HL-60/S4 treated with retinoic acid at 250 ng/mL for 4 days and 3 days (cell line): ENCODE measurements around the gene FLRT2.

Source experiments
- in situ Hi-C: fragments of 300-500 bp; cut with MboI; formaldehyde crosslinking; loops from 2 replicates; pipeline ENCODE4 v1.7.0; 2022; ENCODE audit warnings: low sequenced_read_pairs

Gene FLRT2, protein sequence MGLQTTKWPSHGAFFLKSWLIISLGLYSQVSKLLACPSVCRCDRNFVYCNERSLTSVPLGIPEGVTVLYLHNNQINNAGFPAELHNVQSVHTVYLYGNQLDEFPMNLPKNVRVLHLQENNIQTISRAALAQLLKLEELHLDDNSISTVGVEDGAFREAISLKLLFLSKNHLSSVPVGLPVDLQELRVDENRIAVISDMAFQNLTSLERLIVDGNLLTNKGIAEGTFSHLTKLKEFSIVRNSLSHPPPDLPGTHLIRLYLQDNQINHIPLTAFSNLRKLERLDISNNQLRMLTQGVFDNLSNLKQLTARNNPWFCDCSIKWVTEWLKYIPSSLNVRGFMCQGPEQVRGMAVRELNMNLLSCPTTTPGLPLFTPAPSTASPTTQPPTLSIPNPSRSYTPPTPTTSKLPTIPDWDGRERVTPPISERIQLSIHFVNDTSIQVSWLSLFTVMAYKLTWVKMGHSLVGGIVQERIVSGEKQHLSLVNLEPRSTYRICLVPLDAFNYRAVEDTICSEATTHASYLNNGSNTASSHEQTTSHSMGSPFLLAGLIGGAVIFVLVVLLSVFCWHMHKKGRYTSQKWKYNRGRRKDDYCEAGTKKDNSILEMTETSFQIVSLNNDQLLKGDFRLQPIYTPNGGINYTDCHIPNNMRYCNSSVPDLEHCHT

DNA sequence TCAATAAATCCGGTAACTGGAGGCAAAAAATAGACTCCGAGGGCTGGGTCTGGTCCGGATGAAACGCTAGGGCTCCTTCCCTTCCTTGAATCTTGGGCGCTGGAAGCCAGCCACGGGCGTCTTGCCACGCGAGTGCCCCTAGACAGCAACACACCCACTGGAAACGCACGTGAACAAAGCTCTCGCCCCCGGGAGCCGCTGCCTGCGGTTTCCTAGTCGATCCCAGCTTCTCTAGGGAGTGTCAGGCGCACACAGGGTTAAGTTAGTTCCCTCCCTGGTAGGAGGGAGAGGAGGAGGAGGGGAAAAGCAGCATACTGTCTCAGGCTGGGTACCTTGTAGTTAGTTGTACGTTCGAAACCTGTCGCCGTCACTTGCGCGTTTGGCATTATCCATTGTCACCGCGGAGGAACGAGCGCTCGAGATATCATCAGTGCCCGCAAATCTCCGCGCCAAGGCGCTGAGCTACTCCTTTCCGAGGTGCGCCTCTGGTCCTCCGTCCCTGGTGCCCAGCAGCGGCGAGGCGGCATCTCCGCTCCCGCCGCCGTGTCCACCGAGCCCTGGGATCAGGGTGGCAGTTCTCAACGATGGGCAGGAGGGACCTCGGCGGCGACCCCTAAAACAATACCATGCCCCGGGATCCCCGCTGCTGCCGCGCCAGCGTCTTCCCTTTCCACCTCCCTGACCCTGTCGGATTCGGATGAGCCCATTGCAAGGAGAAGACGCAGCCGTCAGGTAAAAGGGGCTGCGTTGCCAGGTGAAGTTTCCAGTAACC, at the start of gene FLRT2:
Gene FLRT2 (plus strand): TSS at position 342 of the 772 bp plus-strand sequence. CDS start 91,371 bp downstream, outside the sequence.
- in situ Hi-C loops = no loop called here

DNA sequence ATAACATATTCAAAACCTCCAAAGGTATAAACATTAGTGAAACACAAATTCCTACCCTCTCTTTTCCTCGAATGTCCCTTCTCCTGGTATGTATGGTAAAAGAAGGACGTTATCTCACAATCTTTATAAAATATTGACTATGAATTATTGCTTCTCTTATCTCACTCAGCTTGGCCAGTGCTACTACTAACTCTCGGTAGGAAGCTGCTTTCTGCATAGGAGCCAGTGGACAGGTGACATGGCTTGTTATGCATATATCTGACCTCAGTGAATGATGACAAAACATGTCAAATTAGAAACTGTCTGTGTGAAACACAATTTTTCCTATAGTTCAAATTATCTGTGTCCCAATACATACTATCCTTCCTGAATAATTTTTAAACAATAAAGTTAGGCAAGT, 48.5 kb upstream of the FLRT2 start:
- in situ Hi-C loops = no loop called here

DNA sequence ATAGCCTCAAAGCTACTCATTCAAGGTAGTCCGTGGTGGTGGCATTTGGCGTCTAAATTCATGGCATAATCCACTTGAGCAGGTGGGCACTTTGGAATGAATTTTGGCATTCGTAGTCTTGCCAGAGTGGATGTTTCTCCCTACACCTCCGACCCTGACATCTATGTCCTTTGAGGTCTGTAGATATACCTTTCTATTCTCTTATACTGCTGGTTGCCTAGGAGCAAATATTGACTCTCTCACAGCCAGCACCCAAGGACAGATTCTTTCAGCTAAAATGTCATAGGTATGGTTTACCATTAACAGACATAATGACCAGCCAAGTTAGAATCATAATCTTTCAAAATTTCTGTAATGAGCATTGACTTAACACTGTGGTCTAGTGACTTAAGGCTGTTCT, 47.4 kb upstream of the FLRT2 start:
- in situ Hi-C loops = no loop called here

DNA sequence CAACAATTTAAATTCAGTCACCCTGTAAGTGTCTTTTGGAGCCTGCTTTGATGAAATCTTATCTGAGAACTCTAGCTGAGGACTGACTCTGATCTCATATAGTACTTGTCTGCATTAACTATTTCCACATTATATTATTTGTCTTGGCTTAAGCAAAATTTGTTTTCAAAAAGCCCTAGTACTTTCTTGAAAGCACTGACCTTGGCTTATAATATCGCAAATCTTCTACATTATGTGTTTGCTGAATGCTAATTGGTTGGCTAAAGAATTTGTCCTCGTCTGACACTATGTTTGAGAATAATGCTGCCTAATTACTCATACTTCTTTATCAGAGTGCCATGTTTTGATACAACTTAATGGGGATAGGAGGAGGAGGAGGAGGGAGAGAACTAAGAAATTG, 46.9 kb upstream of the FLRT2 start:
- in situ Hi-C loops = no loop called here

DNA sequence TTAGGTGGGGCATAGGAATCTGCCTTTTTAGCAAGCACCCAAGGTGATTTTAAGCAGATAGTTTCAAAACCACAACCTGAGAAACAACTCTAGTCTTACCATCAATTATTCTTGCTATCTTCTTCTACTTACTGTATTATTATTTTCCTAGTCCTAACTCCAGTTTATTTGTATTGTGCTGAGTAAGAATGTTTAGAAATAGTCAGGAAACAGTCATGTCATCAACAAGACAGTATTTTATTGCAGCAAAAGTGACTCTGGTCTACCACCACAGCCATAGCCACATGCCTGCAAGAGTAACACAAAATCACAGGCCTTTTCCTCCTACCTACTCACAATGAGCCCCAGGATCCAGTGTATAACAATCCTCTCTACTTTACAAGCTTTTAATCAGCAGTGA, 46.3 kb upstream of the FLRT2 start:
- in situ Hi-C loops = no loop called here

DNA sequence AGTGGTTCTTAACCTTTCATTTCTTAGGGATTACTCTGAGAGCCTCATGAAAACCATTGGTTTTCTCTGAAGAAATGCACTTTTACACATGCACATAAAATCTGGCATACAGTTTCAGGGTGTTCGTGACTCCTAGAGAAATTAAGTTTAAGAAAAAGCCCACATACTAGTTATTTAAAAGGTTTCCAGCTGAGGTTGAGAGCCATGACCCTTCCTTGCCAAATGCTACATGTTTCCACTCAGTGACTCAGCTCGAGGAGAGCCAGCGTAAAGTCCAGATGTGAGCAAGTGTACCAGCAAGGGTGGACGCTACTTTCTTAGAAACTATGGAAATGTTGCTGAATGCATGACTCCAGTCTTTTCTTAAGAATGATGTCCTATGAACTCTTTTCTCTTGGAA, 42.7 kb upstream of the FLRT2 start:
- in situ Hi-C loops = no loop called here

DNA sequence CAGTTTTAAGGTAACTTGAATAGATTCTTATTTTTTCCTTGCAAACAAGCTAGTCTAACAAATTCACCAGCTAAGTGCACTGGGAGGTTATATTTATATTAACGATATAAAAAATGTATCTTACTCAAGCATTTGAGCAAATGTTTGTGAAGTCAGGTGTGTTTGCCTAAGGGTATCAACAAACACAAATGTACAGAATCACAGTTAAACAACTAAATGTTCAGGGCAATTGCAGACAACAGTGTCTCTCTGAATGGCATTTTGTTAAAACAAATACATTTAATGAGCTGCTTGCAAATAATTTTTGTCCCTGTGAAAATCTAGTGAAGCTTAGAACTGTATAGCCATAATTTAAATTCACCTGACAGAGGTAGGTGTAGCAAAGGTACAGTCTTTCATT, 28.2 kb upstream of the FLRT2 start:
- in situ Hi-C loops = no loop called here

DNA sequence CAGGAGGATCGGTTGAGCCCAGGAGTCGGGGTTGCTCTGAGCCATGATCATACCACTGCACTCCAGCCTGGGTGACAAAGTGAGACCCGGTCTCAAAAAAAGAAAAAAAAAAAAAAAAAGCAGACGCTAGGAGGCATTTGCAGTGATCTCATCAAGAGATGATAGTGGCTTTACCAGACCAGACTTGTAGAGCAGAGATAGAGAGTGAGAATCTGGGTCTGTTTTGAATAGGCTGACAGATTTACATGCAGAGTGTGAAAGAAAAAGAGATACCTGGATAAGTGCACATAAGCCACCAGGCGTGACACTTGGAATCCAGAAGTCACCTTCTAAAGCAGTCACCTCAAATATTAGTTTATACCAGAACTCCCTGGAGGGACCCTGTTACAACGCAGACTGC, 21.1 kb upstream of the FLRT2 start:
- in situ Hi-C loops = no loop called here

DNA sequence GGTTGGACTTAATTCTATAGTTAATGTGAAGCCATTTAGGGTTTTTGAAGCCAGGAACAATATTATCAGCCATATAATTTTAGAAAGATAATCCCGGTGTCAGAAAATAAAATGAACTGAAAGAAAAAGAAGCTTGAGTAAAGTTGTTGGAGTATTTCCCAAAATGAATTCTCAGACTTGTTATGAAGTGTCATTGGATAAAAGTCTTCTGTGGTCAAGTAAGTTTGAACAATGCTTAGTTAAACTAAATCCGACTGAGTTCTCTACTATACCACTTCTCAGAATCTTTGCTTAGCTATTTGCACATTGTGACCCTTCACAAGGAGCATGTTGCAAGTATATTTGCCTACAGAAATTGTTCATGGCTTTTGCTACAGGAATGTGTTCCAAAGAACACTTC, 17.5 kb upstream of the FLRT2 start:
- in situ Hi-C loops = no loop called here

DNA sequence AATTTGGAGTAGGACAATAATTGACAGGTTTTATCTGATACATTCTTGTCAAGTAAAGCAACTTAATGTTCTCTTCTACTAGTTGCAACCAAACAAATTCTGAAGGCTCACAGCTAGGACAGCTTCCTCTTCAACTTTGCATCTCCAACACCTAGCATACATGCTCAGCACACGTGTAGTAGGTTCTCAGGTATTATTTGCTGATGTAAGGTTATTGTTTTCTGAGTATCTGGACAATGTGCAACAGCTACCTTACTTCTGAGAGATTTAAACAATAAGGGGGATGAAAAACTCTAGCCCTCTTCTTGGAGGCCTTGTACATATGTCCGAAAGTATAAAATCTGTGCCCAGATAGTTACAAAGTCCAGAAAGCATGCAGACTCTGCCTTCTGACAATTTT, 15.5 kb upstream of the FLRT2 start:
- in situ Hi-C loops = no loop called here

DNA sequence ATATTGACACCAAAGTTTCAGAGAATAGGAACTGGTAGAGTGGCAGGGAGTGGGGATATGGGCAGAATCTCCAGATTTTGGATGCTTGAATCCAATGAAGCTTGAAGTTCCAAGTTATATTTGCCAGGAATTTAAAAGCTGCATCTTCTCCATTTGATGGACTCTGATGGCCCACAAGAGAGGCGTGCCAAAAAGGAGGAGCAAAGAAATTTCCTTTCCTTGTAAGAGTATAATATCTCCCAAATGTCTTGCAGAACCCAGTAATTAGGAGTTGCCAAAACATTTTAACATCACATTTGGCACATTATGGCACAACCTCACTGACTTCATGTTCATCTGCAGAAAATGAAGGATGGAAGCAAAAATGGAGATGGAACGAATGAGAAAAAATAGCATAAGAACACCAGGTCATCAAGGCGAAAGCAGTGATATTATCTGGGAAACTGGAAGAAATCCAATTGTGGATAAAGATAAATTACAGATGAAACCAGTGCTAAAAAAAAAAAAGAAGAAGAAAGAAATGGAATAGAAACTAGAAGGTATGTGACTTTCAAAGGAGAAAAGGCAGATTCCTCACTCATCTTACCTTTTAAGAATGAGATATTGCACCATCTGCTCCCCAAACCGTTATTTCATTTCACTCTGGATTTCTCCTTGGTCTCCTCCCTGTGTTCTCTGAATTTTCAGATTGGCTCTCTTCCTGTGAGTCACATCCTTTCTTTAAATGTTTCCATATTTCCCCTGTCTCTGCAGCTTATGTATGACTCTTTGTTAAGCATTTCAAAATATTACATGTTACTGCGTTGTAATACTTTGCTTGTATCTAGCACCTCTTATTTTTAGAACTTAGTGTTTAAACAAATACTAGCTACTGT, 13.5 kb upstream of the FLRT2 start:
- in situ Hi-C loops = no loop called here

DNA sequence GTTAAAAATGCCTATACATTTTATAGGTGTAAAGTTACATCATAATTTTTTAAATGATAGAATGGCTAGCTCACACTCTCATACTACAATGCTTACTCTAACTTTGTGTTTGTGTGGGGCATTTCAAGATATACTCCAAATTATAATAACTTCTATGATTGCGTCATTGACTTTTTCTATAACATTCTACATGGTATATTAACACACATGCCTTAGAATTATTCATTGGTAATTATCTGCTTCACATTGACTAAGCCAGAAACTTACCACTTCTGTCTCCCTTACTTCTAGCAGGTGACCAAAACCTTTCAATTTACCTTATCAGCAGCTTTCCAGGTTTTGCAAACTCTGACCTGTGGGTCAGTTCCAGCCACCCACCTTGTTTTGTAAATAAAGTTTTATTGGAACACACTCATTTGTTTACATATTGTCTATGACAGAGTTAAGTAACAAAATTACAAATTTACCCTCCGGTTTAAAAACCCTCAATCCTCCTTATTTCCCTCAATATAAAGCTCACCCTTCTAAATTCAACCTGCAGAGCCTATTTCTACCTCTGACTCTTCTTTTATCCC, 12.7 kb upstream of the FLRT2 start:
- in situ Hi-C loops = no loop called here

DNA sequence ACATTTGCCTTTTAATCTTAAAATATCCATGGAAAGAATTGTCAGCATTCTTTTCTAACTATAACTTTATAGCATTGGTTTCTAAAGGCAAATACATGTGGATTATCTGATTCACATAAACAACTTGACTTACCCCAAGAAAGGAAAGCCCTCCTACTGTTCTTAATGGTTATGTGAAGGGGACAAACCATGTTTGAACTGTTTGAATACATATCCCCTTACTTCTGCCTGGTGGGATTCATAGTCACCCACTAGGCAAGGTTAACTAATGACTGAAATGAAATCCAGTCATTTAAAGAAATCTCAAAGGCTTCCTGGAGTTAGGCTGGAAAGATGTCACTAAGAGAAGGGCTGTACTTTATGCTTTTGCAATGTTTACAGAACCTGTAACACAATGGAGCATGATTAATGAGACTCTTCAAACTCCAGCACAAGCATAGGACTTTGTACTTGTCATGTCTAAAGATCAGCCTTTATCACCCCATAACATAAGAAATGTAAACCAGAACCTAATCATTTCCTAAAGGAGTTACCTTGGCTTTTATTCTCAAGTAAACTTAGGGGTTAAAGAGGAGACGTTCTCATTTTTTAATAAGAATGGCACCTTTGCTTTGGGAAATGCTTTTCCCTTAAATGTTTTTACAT, 10.2 kb upstream of the FLRT2 start:
- in situ Hi-C loops = no loop called here

DNA sequence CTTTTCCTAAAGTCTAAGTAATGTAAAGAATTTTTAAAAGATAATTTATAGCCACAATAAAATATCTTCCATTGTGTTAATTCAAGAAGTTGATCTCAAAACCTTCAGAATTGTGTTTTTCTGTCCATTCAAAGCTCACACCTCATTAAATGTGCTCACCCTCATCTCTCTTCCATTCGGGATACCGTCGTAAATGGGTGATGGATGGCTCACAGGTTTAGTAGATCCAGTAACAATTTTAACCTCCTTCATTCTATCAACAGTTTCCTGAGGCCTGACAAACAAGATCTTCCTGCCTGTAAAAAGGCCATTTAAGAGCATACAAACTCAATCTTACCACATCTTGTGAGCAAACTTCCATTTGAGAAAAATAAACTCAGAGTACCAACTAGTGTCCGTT, 9.4 kb upstream of the FLRT2 start:
- in situ Hi-C loops = no loop called here

DNA sequence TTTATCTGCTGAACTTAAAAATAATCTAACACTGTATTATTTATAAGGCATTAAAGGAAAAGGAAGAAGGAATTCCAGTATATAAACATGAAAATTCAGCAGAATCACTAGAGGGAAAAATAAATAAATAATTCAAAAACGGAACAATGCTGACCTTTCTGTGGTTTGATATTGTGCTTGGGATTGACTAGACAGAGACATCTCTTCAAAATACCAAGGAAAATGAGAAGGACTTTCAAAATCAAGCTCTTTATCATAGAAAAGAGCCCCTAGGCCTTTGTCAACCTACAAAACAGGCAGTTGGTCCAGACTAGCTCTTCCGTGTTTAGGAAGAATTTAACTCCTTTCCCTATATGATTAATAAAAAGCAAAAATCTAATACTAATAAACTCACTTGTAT, 6.3 kb upstream of the FLRT2 start:
- in situ Hi-C loops = no loop called here

DNA sequence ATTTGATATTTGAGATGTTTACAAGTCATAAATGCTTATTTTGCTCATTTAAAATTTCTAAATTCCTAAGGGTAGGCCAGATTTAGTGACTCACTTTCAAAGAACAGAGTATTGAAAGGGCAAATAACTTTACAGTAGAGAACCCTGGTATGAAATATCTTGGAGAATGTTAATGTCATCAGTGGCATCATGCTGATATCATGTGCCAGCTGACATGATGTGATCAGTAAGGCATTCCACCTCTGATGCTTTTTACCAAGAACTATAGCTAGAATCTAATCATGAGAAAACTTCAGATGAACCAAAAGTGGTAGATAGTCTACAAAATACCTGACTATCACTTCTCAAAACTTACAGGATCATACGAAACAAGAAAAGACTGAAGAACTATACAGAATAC, 2.9 kb upstream of the FLRT2 start:
- in situ Hi-C loops = no loop called here

DNA sequence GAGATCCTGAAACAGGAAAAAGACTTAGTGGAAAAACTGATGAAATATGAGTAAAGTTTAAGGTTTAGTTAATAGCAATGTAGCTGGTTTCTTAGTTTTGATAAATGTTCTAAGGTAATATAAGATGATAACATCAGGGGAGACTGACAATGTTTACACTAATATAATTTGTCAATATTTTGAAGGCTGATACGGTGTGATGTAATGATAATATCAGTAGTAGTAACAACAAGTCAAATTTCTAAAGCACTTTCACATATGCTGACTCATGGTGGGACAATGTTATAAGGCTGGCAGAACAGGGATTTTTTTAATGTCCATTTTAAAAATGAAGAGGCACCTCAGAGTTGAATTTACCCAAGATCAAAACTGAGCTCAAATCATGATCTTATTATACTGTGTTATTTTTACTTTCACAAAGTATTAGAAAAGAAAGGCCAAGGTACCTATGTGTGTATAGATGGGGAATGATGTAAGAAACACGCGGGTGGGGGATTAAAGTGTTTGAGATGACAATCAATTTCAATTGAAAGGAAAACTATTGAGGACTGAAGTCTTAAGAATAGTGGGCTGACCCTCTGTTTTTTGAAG, 2.4 kb upstream of the FLRT2 start:
- in situ Hi-C loops = no loop called here

DNA sequence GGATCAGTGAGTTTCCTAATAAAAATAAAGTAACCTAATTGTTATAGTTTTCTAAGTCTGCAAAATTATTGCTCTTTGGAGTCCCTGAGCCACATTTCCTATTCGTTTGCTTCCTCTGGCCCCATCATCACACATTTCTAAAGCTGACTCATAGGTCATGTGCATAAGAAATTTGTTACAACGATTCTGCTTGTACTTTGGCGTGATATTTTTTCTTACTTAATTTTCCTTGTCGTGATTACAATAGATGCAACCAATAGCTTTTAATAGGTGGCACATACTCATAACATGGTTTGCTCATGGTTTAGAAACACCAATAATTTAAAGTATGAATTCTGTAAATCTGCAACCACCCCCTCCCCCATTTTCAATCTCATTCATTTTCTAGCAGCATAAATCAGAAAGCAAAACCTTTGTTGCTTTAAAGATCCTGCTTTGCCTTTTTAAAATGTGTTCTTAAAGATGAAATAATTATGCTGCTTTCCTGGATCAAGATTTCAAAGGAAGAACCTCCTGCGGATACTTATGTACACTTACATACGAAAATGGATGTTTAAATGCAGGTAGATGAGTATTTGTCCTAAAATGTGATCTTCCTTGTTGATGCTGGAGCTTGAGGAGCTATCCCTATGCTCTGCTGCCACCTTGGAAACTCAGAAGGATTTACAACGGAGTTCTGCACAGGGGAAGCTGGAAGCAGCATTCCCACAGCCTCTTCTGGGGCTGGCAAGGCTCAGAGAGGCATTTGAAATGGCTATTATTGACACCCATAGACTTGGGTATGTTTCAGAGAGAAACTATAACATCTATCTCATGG, 1.7 kb upstream of the FLRT2 start:
- in situ Hi-C loops = no loop called here
